Caco-2 (cell line): ENCODE data around the gene MAP3K9. TPM values are rescaled to one million over a fixed set of nuclear protein-coding genes. Genes with fewer than 3 reads are reported as not detected.

Source experiments
- BruUV-seq: library from RNA; stranded (reverse); fragments of 400-500 nt; replicated peaks from 2 replicates; lab custom pipeline; 2021; lab: Mats Ljungman, UMichigan
- CTCF ChIA-PET: fragments of 300-600 bp; sonication (Branson Sonifier 250); formaldehyde crosslinking; loops from one replicate; lab custom pipeline; 2022; ENCODE audit warnings: antibody characterized with exemption; lab: Charles Lee
- POLR2A ChIA-PET: fragments of 300-600 bp; sonication (Branson Sonifier 250); formaldehyde crosslinking; loops from one replicate; lab custom pipeline; 2022; ENCODE audit warnings: antibody characterized with exemption; lab: Charles Lee
- DNase-seq, 2 experiments: peaks; one replicate each; pipeline versions ENCODE4 v3.0.0 to v3.0.0-alpha.2; 2020 to 2022
- H3K27me3 ChIP-seq: replicated peaks from 2 replicates; pipeline ENCODE4 v1.6.0; 2011; ENCODE audit warnings: low read length; ENCODE audit not compliant: control insufficient read depth, insufficient read depth
- H3K36me3 ChIP-seq: 2 replicates; pipeline ENCODE4 v1.5.1; 2011; ENCODE audit warnings: low read length; ENCODE audit not compliant: control insufficient read depth, insufficient read depth
- H3K4me1 ChIP-seq: fragments of 250-450 bp; sonication (Bioruptor Pico); 2 replicates; pipeline ENCODE4 v1.5.1; 2020; ENCODE audit warnings: mild to moderate bottlenecking
- H3K4me3 ChIP-seq: 2 replicates; pipeline ENCODE4 v1.5.1; 2011; ENCODE audit warnings: low read depth, mild to moderate bottlenecking, control low read depth, low read length
- H3K9me3 ChIP-seq: fragments of 250-450 bp; sonication (Bioruptor Pico); 2 replicates; pipeline ENCODE4 v1.5.1; 2020; ENCODE audit warnings: mild to moderate bottlenecking, moderate library complexity
- H3K27ac Mint-ChIP-seq: one replicate; pipeline ENCODE4 v1.8.0; 2022; ENCODE audit warnings: mixed read lengths; ENCODE audit not compliant: unreplicated experiment
- H3K27me3 Mint-ChIP-seq: one replicate; pipeline ENCODE4 v1.8.0; 2022; ENCODE audit warnings: mixed read lengths; ENCODE audit not compliant: insufficient read depth, unreplicated experiment
- H3K36me3 Mint-ChIP-seq: one replicate; pipeline ENCODE4 v1.8.0; 2022; ENCODE audit warnings: mild to moderate bottlenecking, mixed read lengths; ENCODE audit not compliant: insufficient read depth, unreplicated experiment
- H3K4me1 Mint-ChIP-seq: one replicate; pipeline ENCODE4 v1.8.0; 2022; ENCODE audit warnings: low read depth, mixed read lengths; ENCODE audit not compliant: unreplicated experiment
- H3K4me3 Mint-ChIP-seq: one replicate; pipeline ENCODE4 v1.8.0; 2022; ENCODE audit warnings: mild to moderate bottlenecking, moderate library complexity, mixed read lengths; ENCODE audit not compliant: unreplicated experiment
- H3K9me3 Mint-ChIP-seq: one replicate; pipeline ENCODE4 v1.8.0; 2022; ENCODE audit warnings: mixed read lengths; ENCODE audit not compliant: unreplicated experiment
- CTCF ChIP-seq, 2 experiments: fragments of 200-600 bp in 1 of 2; IDR thresholded peaks; 1 replicate in 1 of 2; 2 replicates in 1 of 2; pipeline versions ENCODE4 v1.5.1 to v1.8.0; 2011 to 2022; ENCODE audit warnings: antibody characterized with exemption in 1 of 2, control low read depth in 1 of 2, inconsistent platforms in 1 of 2, low read depth in 1 of 2, low read length in 1 of 2, mild to moderate bottlenecking in 1 of 2, moderate library complexity in 1 of 2; ENCODE audit not compliant: insufficient read depth in 1 of 2, severe bottlenecking in 1 of 2, unreplicated experiment in 1 of 2
- intact Hi-C: fragments of 100-400 bp; cut with micrococcal nuclease; formaldehyde crosslinking; loops from one replicate; pipeline ENCODE4 v1.10.0; 2022; ENCODE audit not compliant: unreplicated experiment
- total RNA-seq: library from RNA; stranded (reverse); gene quantifications from 2 replicates; pipeline ENCODE4 v1.2.3, GENCODE V29; 2022

Gene MAP3K9
- total RNA-seq, 1 experiment from 2014 or later = 19.5 TPM

- no TSS peak for BruUV-seq
- H3K27me3 Mint-ChIP-seq = no peaks in the 10 kb centered on the region
- CTCF ChIA-PET = no interaction called here
Measured at GRCh38 chr14:70788898-70789297, 20.4 kb downstream of the MAP3K9 start.

GRCh38 chr14:70785556-70785955 lies 23.8 kb downstream of the MAP3K9 start:
- POLR2A ChIA-PET = no interaction called here
- no TSS peak for BruUV-seq
- no peak overlapping the region for H3K27ac Mint-ChIP-seq

More at GRCh38 chr14:70788898-70789297, 20.4 kb downstream of the MAP3K9 start:
- peaks cover 13% of the 10 kb centered on the region for H3K36me3 Mint-ChIP-seq
- H3K4me1 Mint-ChIP-seq = no peaks in the 10 kb centered on the region
- no peak overlapping the region for H3K27ac Mint-ChIP-seq
- H3K9me3 Mint-ChIP-seq = no peaks in the 10 kb centered on the region
- Histone ChIP-seq H3K9me3 (no peaks in the 10 kb centered on the region), H3K4me1 (no peaks in the 10 kb centered on the region), H3K36me3 (peaks cover 1% of the 10 kb centered on the region; the same call in 1 of the 2 replicates), H3K27me3 (no peaks in the 10 kb centered on the region), H3K4me3 (no peak overlapping the region)
- no peak overlapping the region for H3K4me3 Mint-ChIP-seq
- DNase-seq = no peak
- POLR2A ChIA-PET = no interaction called here
- no peak for TF ChIP-seq CTCF (IDR thresholded peaks at IDR 0.05; ENCODE audit: insufficient read depth in 1 of 2, low read depth in 1 of 2, low read length in 1 of 2, severe bottlenecking in 1 of 2, unreplicated experiment in 1 of 2)
- intact Hi-C loops = no loop called here

GRCh38 chr14:70784886-70785285 lies 24.4 kb downstream of the MAP3K9 start:
- H3K4me3 Mint-ChIP-seq = no peak overlapping the region
- BruUV-seq = no TSS peak
- H3K9me3 ChIP-seq = no peaks in the 10 kb centered on the region
- no peaks in the 10 kb centered on the region for H3K27me3 ChIP-seq
- no peaks in the 10 kb centered on the region for H3K27me3 Mint-ChIP-seq
- H3K4me3 ChIP-seq = no peak overlapping the region
- no peaks in the 10 kb centered on the region for H3K9me3 Mint-ChIP-seq
- TF ChIP-seq CTCF (IDR thresholded peaks at IDR 0.05; ENCODE audit: insufficient read depth in 1 of 2, low read depth in 1 of 2, low read length in 1 of 2, severe bottlenecking in 1 of 2, unreplicated experiment in 1 of 2) = no peak
- ChIA-PET POLR2A (no interaction called here), CTCF (no interaction called here)
- H3K27ac Mint-ChIP-seq = no peak overlapping the region
- no peaks in the 10 kb centered on the region for H3K4me1 ChIP-seq
- no peak for DNase-seq
- intact Hi-C loops = no loop called here
- H3K4me1 Mint-ChIP-seq = no peaks in the 10 kb centered on the region
- peaks cover 1% of the 10 kb centered on the region; the same call in 1 of the 2 replicates for H3K36me3 ChIP-seq
- peaks cover 10% of the 10 kb centered on the region for H3K36me3 Mint-ChIP-seq

More at GRCh38 chr14:70785556-70785955, 23.8 kb downstream of the MAP3K9 start:
- peaks cover 1% of the 10 kb centered on the region; the same call in 1 of the 2 replicates for H3K36me3 ChIP-seq
- no peaks in the 10 kb centered on the region for H3K4me1 Mint-ChIP-seq
- no peak overlapping the region for H3K4me3 Mint-ChIP-seq
- no peaks in the 10 kb centered on the region for H3K9me3 ChIP-seq
- no peak overlapping the region for H3K4me3 ChIP-seq
- CTCF ChIA-PET = no interaction called here
- no peaks in the 10 kb centered on the region for H3K27me3 Mint-ChIP-seq
- intact Hi-C loops = no loop called here
- H3K36me3 Mint-ChIP-seq = peaks cover 10% of the 10 kb centered on the region
- H3K27me3 ChIP-seq = no peaks in the 10 kb centered on the region
- TF ChIP-seq CTCF (IDR thresholded peaks at IDR 0.05; ENCODE audit: insufficient read depth in 1 of 2, low read depth in 1 of 2, low read length in 1 of 2, severe bottlenecking in 1 of 2, unreplicated experiment in 1 of 2) = no peak
- DNase-seq = no peak
- H3K4me1 ChIP-seq = no peaks in the 10 kb centered on the region
- no peaks in the 10 kb centered on the region for H3K9me3 Mint-ChIP-seq
